ENCODE measurements around the gene ANKFN1.
A peak's percentile ranks its signal among the peaks of the same experiment; 100 is the strongest.

Gene ANKFN1

DNA sequence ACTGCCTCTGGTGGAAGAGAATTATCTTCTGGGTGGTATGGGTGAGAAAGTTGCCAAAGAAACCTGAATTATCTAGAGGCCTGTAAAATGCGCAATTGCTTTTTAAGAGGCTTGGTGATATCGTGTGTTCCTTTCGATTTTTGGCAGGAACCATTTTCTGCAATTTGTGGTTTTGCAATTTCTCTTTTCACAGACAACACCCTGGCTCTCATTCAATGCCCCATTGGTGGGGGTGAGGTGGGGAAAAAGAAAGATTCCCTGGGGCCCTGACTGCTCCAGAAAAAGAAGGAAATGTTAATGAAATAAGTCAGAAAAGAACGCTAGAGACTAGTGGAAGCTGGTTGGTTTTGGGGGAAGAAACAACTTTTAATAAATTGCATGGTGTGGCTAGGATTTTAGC is 77.4 kb downstream of the ANKFN1 start:
- DNase-seq (ENCODE audit: extremely low read depth, low read depth): peak; percentile 27
- TF ChIP-seq, protein P1, sequence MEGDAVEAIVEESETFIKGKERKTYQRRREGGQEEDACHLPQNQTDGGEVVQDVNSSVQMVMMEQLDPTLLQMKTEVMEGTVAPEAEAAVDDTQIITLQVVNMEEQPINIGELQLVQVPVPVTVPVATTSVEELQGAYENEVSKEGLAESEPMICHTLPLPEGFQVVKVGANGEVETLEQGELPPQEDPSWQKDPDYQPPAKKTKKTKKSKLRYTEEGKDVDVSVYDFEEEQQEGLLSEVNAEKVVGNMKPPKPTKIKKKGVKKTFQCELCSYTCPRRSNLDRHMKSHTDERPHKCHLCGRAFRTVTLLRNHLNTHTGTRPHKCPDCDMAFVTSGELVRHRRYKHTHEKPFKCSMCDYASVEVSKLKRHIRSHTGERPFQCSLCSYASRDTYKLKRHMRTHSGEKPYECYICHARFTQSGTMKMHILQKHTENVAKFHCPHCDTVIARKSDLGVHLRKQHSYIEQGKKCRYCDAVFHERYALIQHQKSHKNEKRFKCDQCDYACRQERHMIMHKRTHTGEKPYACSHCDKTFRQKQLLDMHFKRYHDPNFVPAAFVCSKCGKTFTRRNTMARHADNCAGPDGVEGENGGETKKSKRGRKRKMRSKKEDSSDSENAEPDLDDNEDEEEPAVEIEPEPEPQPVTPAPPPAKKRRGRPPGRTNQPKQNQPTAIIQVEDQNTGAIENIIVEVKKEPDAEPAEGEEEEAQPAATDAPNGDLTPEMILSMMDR (IDR thresholded peaks at IDR 0.05; ENCODE audit: low read depth, low read length): no peak

DNA sequence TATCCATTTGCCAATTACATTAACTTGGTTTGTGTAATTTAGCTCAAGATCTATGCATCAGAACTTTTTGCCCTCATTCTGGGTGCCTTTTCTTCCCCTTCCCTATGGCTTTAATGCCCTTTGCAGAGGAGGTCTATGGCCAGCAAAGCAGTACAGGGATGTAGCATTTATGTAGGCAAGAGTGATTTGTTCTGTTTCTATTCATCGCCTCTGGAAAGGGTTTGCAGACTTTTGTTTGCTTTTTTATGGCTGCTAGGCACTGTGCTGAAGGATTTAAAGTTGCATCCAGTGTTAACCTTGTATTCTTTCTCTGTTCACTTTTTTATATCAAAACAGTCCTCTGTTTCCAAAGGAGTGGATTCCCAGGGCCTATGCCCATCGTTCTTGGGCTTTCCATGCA is 78.0 kb downstream of the ANKFN1 start:
- TF ChIP-seq, protein P1 (IDR thresholded peaks at IDR 0.05; ENCODE audit: low read depth, low read length): no peak
- no peak for DNase-seq (ENCODE audit: extremely low read depth, low read depth)

DNA sequence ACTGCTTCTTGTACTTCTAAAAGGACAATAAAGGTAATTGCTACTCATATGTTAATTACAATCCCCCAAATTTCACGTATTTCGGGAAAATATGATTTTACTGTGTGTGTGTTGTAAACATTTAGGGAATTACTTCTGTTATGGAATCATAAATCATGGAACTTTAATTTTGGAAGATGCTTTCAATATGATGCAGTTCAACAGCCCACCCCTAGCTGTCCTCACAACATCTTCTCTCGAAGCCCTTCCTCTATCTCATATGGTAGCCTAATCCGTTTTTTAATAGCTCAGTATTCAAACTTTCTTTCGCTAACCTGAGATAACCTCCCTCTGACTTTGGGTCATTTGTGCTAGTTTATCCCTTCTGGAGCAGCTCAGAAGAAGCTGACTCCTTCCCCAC is 78.4 kb downstream of the ANKFN1 start:
- TF ChIP-seq, protein P1 (IDR thresholded peaks at IDR 0.05; ENCODE audit: low read depth, low read length): no peak; the same call in 1 of the 2 replicates
- no peak for DNase-seq (ENCODE audit: extremely low read depth, low read depth)

DNA sequence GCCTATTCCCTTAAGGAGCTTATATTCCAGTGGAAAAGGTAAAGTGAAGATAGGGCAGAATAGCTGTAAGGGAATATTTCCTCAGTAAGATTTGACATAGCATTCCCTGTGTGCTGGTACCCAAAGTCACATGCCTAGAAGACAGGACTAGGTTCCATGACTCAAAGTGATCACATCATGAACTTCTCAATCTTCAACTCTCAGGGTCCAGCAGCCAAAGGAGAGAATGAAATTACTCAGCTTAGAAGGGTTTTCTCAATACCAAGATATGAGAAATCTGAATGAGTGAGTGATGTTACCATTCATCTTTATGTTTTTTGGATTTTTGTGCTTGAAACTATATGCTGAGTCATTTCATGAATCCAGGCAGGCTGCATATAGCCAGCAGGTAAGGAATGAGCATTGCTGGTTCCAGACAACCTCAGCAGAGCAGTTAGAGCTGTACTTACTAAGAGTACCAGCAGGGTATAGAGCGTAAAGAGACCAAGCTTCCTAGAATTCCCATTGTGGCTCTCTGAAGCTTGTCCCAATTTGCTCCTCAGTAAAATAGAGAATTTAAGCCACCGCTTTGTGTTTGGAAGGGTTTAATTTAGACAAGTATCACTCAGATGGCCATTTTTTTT is 91.1 kb downstream of the ANKFN1 start:
- no peak for DNase-seq (ENCODE audit: extremely low read depth, low read depth)
- TF ChIP-seq, protein P1 (IDR thresholded peaks at IDR 0.05; ENCODE audit: low read depth, low read length): no peak

DNA sequence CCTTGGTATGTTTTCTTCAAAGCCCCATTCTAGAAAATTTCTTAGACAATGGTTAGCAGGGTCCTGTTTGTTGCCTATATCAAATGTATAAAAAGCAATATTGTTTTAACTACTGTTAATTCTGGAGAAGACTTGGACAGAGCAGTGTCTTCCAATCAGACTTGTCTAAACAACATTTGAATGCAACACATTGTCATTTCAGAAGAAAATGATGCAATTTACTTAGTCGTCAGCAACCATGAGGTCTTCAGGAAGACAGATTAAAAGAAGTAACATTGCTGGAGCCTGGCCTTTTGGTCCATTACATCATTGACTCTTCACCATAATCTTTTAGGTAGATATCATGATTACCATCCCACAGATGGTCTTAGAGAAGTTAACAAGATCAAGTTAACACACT is 94.5 kb downstream of the ANKFN1 start:
- DNase-seq (ENCODE audit: extremely low read depth, low read depth): no peak
- TF ChIP-seq, protein P1 (IDR thresholded peaks at IDR 0.05; ENCODE audit: low read depth, low read length): no peak

DNA sequence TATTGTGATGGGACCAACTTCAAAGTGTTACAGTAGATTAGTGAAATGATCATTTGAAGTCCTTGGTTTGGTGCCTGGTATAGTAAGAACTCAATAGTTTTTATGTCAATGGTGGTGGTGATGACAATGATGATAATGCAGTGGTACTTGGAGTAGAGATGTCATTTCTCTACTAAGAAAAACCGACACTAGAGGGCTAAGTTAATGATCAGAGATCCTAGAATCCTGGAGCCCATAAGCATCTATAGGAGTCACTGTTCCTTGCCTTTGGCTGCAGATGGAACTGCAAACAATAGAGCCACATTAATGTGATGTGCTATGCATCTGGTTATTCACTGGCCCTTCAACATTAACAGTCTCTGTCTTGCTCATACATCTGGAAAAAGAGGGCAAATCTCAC is 103.8 kb downstream of the ANKFN1 start:
- TF ChIP-seq, protein P1 (IDR thresholded peaks at IDR 0.05; ENCODE audit: low read depth, low read length): no peak

DNA sequence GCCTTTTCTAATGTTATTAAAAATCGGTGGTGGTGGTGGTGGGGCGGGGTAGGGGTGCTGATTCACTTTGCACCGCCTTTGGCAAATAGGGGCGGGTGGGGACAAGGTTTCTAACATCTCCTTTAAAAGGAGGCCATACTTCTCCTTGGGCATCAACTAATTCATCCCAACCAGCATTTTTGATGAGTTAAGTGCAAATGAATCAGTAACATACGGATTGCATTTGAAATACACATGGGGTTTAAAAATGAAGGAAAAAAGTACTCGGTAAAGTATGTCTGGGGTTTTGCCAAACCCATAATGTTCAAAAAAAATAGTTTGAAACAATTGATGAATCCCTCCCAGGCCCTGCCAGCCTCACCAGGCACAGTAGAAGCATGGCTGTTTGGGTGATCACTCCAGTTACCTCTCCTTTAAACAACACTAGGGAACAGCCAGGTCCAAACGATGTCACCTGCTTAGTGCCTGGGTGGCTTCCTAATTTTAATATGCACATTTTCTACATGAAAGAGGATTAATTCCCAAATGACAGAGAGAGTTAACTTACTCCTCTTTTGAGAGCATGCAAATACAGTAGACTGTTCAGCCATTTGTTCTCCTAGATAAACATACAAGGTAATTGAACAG is 107.2 kb downstream of the ANKFN1 start:
- DNase-seq (ENCODE audit: extremely low read depth, low read depth): no peak
- TF ChIP-seq, protein P1 (IDR thresholded peaks at IDR 0.05; ENCODE audit: low read depth, low read length): no peak

More for the DNA sequence above, 103.8 kb downstream of the ANKFN1 start:
- no peak for DNase-seq (ENCODE audit: extremely low read depth, low read depth)

Measured in AG09319 (cell line).